Neural cell (in vitro differentiated cells): ENCODE data around the gene PYGB. TPM values are rescaled to one million over a fixed set of nuclear protein-coding genes. Genes with fewer than 3 reads are reported as not detected.

ENCODE experiments used
- H2AFZ ChIP-seq: fragments of 200-600, 300-800 bp; sonication (generic), shearing (Covaris generic); 2 replicates; pipeline ENCODE4 v1.6.0; 2014; ENCODE audit warnings: low read depth, mild to moderate bottlenecking, antibody characterized with exemption, low read length, moderate library complexity
- H3F3A ChIP-seq: fragments of 200-600 bp; shearing (Covaris generic); 2 replicates; pipeline ENCODE4 v1.6.1; 2016; ENCODE audit warnings: mild to moderate bottlenecking, moderate library complexity, mixed read lengths, antibody characterized with exemption, low read length; ENCODE audit not compliant: insufficient read depth, poor library complexity, severe bottlenecking
- H3K27ac ChIP-seq: fragments of 200-600, 300-800 bp; sonication (generic), shearing (Covaris generic); 2 replicates; pipeline ENCODE4 v1.5.1; 2014; ENCODE audit warnings: mild to moderate bottlenecking, low read length, moderate library complexity
- H3K27me3 ChIP-seq: fragments of 300-800, 200-600 bp; sonication (generic), shearing (Covaris generic); 2 replicates; pipeline ENCODE4 v1.6.0; 2014; ENCODE audit warnings: mild to moderate bottlenecking, low read depth, low read length, moderate library complexity; ENCODE audit not compliant: insufficient read depth
- H3K36me3 ChIP-seq: fragments of 300-800, 200-600 bp; sonication (generic), shearing (Covaris generic); 2 replicates; pipeline ENCODE4 v1.5.1; 2014; ENCODE audit warnings: mild to moderate bottlenecking, antibody characterized with exemption, low read length, moderate library complexity; ENCODE audit not compliant: insufficient read depth
- H3K4me2 ChIP-seq: fragments of 300-800, 200-600 bp; sonication (generic), shearing (Covaris generic); 2 replicates; pipeline ENCODE4 v1.6.0; 2014; ENCODE audit warnings: mild to moderate bottlenecking, low read length
- H3K4me3 ChIP-seq: fragments of 300-800, 200-600 bp; sonication (generic), shearing (Covaris generic); 2 replicates; pipeline ENCODE4 v1.5.1; 2014; ENCODE audit warnings: mild to moderate bottlenecking, low read length, moderate library complexity
- H3K79me2 ChIP-seq: fragments of 200-600 bp; shearing (Covaris generic); replicated peaks from 2 replicates; pipeline ENCODE4 v1.6.0; 2014; ENCODE audit warnings: mild to moderate bottlenecking, low read length, moderate library complexity; ENCODE audit not compliant: insufficient read depth
- H3K9ac ChIP-seq: fragments of 300-800, 200-600 bp; sonication (generic), shearing (Covaris generic); 2 replicates; pipeline ENCODE4 v1.6.1; 2016; ENCODE audit warnings: mild to moderate bottlenecking, low read length, mixed read lengths
- H3K9me2 ChIP-seq: fragments of 200-600 bp; shearing (Covaris generic); 2 replicates; pipeline ENCODE4 v1.6.1; 2016; ENCODE audit warnings: mild to moderate bottlenecking, low read length, mixed read lengths; ENCODE audit not compliant: insufficient read depth
- H3K9me3 ChIP-seq: fragments of 200-600, 300-800 bp; sonication (generic), shearing (Covaris generic); 2 replicates; pipeline ENCODE4 v1.6.1; 2016; ENCODE audit warnings: mild to moderate bottlenecking, mixed run types, low read length, moderate library complexity, mixed read lengths
- H4K20me1 ChIP-seq: fragments of 200-600 bp; shearing (Covaris generic); 2 replicates; pipeline ENCODE4 v1.6.1; 2016; ENCODE audit warnings: mild to moderate bottlenecking, mixed run types; ENCODE audit not compliant: insufficient read depth
- EP300 ChIP-seq: fragments of 450-650 bp; conservative IDR thresholded peaks from 2 replicates; pipeline ENCODE4 v1.6.1; 2014; ENCODE audit warnings: antibody characterized with exemption, mild to moderate bottlenecking, moderate library complexity; ENCODE audit not compliant: poor library complexity, severe bottlenecking
- EZH2 ChIP-seq: fragments of 200-600, 300-800 bp; shearing (Covaris generic), sonication (generic); IDR thresholded peaks from 2 replicates; pipeline ENCODE4 v1.6.1; 2014; ENCODE audit warnings: antibody characterized with exemption, low read length, borderline replicate concordance, mild to moderate bottlenecking; ENCODE audit not compliant: insufficient read depth, poor library complexity, severe bottlenecking
- MXI1 ChIP-seq: fragments of 450-650 bp; conservative IDR thresholded peaks from 2 replicates; pipeline ENCODE4 v1.6.1; 2014; ENCODE audit warnings: antibody characterized with exemption, mild to moderate bottlenecking; ENCODE audit not compliant: poor library complexity, severe bottlenecking
- POLR2AphosphoS5 ChIP-seq: IDR thresholded peaks from 2 replicates; pipeline ENCODE4 v1.6.1; 2012
- RAD21 ChIP-seq: fragments of 450-650 bp; conservative IDR thresholded peaks from 2 replicates; pipeline ENCODE4 v1.6.1; 2014; ENCODE audit warnings: antibody characterized with exemption, mild to moderate bottlenecking, moderate library complexity
- SMC3 ChIP-seq: fragments of 450-650 bp; conservative IDR thresholded peaks from 2 replicates; pipeline ENCODE4 v1.6.1; 2014; ENCODE audit warnings: antibody characterized with exemption, mild to moderate bottlenecking, moderate library complexity; ENCODE audit not compliant: poor library complexity
- TAF1 ChIP-seq: IDR thresholded peaks from 2 replicates; pipeline ENCODE4 v1.6.1; 2012; ENCODE audit warnings: low read depth
- polyA plus RNA-seq: library from polyadenylated mRNA; depleted of rRNA; stranded (reverse); fragments of >200 nt; gene quantifications from 2 replicates; pipeline ENCODE4 v1.2.3, GENCODE V29; 2014
- TF ChIP-seq, protein P1 (sequence below): IDR thresholded peaks from 2 replicates; pipeline ENCODE4 v1.6.1; 2012; ENCODE audit warnings: borderline replicate concordance
- TF ChIP-seq, protein P2 (sequence below): fragments of 450-650 bp; IDR thresholded peaks from 2 replicates; pipeline ENCODE4 v1.5.1; 2014; ENCODE audit warnings: antibody characterized with exemption, mild to moderate bottlenecking, moderate library complexity; ENCODE audit not compliant: poor library complexity, severe bottlenecking

The PYGB gene
- polyA plus RNA-seq, 1 donor from 2014 or later: 70.5 TPM

DNA sequence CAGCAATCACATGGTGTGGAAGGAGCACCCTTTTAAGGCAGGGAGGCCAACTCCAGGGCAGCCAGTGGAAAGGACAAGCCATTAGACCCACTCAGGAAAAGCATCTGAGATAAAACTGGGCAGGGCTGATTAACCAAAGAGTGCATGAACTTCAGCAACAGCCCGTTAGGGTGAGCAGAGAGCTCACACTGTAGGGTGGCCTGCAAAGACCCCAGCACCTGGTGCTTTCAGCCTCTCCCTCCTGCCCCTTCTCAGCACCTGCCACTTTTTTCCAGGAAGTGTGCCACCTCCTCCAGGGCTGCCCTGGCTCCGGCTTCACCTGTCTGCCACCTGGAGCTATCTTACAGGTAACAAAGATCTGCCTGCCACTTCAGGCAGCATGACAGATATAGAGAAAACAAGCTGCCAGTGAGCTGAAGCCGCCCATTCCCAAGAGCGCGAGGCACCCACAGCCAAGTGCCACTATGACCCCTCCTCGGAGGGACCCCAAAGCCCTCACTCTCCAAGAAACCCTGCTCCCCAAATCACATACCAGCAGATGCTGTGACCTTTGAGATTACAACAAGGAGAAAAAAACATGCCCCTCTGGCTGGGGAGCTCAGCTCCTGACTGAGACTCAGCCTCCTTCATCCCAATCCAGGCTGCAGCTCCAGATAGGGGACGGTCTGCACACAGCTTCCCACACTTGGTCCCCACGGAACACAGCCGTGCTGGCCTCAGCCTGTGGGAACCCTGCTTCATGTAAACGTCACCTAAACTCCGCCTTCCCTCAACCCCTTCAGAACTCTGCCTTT, 71.6 kb downstream of the PYGB start:
- no peaks in the 10 kb centered on the region for H3F3A ChIP-seq
- H3K4me2 ChIP-seq: no peak overlapping the region
- no peak overlapping the region for H3K27ac ChIP-seq
- H3K9me3 ChIP-seq: no peaks in the 10 kb centered on the region
- H3K27me3 ChIP-seq: no peaks in the 10 kb centered on the region
- H3K36me3 ChIP-seq: no peaks in the 10 kb centered on the region
- no peak for TF ChIP-seq EP300
- TF ChIP-seq EZH2: no peak
- no peak for TF ChIP-seq MXI1
- no peak for TF ChIP-seq RAD21
- TF ChIP-seq POLR2AphosphoS5: no peak
- TF ChIP-seq TAF1: no peak
- TF ChIP-seq, protein P1, sequence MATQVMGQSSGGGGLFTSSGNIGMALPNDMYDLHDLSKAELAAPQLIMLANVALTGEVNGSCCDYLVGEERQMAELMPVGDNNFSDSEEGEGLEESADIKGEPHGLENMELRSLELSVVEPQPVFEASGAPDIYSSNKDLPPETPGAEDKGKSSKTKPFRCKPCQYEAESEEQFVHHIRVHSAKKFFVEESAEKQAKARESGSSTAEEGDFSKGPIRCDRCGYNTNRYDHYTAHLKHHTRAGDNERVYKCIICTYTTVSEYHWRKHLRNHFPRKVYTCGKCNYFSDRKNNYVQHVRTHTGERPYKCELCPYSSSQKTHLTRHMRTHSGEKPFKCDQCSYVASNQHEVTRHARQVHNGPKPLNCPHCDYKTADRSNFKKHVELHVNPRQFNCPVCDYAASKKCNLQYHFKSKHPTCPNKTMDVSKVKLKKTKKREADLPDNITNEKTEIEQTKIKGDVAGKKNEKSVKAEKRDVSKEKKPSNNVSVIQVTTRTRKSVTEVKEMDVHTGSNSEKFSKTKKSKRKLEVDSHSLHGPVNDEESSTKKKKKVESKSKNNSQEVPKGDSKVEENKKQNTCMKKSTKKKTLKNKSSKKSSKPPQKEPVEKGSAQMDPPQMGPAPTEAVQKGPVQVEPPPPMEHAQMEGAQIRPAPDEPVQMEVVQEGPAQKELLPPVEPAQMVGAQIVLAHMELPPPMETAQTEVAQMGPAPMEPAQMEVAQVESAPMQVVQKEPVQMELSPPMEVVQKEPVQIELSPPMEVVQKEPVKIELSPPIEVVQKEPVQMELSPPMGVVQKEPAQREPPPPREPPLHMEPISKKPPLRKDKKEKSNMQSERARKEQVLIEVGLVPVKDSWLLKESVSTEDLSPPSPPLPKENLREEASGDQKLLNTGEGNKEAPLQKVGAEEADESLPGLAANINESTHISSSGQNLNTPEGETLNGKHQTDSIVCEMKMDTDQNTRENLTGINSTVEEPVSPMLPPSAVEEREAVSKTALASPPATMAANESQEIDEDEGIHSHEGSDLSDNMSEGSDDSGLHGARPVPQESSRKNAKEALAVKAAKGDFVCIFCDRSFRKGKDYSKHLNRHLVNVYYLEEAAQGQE: no peak
- TF ChIP-seq, protein P2, sequence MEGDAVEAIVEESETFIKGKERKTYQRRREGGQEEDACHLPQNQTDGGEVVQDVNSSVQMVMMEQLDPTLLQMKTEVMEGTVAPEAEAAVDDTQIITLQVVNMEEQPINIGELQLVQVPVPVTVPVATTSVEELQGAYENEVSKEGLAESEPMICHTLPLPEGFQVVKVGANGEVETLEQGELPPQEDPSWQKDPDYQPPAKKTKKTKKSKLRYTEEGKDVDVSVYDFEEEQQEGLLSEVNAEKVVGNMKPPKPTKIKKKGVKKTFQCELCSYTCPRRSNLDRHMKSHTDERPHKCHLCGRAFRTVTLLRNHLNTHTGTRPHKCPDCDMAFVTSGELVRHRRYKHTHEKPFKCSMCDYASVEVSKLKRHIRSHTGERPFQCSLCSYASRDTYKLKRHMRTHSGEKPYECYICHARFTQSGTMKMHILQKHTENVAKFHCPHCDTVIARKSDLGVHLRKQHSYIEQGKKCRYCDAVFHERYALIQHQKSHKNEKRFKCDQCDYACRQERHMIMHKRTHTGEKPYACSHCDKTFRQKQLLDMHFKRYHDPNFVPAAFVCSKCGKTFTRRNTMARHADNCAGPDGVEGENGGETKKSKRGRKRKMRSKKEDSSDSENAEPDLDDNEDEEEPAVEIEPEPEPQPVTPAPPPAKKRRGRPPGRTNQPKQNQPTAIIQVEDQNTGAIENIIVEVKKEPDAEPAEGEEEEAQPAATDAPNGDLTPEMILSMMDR: no peak
- no peak for TF ChIP-seq SMC3
- H3K9ac ChIP-seq: no peak overlapping the region
- no peak overlapping the region for H2AFZ ChIP-seq
- no peaks in the 10 kb centered on the region for H3K79me2 ChIP-seq
- no peaks in the 10 kb centered on the region for H3K9me2 ChIP-seq
- no peak overlapping the region for H3K4me3 ChIP-seq
- H4K20me1 ChIP-seq: no peaks in the 10 kb centered on the region

DNA sequence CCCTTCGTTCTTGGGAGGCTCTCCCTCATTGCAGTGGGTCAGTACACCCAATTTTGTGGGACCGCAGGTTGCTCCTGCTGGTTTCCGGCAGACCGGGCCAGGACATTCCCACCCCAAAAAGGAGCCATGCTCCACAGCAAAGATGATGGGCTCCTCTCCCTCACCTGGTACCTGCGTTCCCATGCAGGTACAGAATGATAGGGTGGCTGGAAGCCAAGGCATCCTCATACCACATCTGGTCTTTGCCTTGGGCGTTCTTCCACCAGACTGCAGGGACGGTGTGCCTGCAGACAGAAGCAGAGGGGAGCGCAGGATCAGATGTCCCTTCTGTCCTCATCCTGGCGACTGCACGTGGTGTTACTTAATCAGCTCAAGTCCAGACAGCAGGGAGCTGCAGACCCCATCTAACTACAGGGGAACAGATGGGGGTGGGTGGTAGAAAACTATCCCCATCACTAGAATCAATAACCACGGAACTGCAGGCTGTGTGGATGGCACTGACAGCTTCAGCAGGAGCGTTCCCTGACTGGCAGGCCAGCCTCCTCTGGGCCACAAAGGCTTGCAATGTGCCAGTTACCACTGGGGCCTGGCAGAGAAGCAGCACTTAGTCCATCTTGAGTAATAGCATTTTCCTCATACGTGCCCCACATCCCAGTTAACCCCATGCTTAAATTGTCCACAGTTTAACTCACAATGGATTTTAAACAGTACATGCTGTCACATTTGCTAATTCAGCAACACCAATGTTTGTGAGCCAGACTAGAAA, 72.3 kb downstream of the PYGB start:
- H2AFZ ChIP-seq: no peak overlapping the region
- H3K79me2 ChIP-seq: no peaks in the 10 kb centered on the region
- H3K9me3 ChIP-seq: no peaks in the 10 kb centered on the region
- H3F3A ChIP-seq: no peaks in the 10 kb centered on the region
- TF ChIP-seq SMC3 (no peak), RAD21 (no peak), EZH2 (no peak), TAF1 (no peak), MXI1 (no peak), POLR2AphosphoS5 (no peak), EP300 (no peak)
- TF ChIP-seq, protein P2: no peak
- TF ChIP-seq, protein P1: no peak
- no peak overlapping the region for H3K4me3 ChIP-seq
- no peaks in the 10 kb centered on the region for H3K36me3 ChIP-seq
- H3K27ac ChIP-seq: no peak overlapping the region
- H3K4me2 ChIP-seq: no peak overlapping the region
- no peaks in the 10 kb centered on the region for H3K27me3 ChIP-seq
- H4K20me1 ChIP-seq: no peaks in the 10 kb centered on the region
- H3K9me2 ChIP-seq: no peaks in the 10 kb centered on the region
- H3K9ac ChIP-seq: no peak overlapping the region
